Loucy (cell line): Measurements from ENCODE around the gene DYNC2H1.
A peak's percentile ranks its signal among the peaks of the same experiment; 100 is the strongest.

Experiments used
- H2AFZ ChIP-seq: fragments of 200-600 bp; sonication (generic); 2 replicates; pipeline ENCODE4 v1.6.0; 2016; ENCODE audit warnings: antibody characterized with exemption, mild to moderate bottlenecking, low read length, moderate library complexity
- H3F3A ChIP-seq: fragments of 200-600 bp; 2 replicates; pipeline ENCODE4 v1.6.0; 2016; ENCODE audit warnings: antibody characterized with exemption, low read depth, mild to moderate bottlenecking
- H3K27me3 ChIP-seq: fragments of 200-600 bp; sonication (generic); 2 replicates; pipeline ENCODE4 v1.6.1; 2014; ENCODE audit warnings: low read length, mild to moderate bottlenecking; ENCODE audit not compliant: insufficient read depth, poor library complexity, severe bottlenecking
- H3K36me3 ChIP-seq: fragments of 200-600 bp; sonication (generic); 2 replicates; pipeline ENCODE4 v1.6.1; 2016; ENCODE audit warnings: low read length; ENCODE audit not compliant: insufficient read depth
- H3K4me1 ChIP-seq: fragments of 200-600 bp; sonication (generic); 2 replicates; pipeline ENCODE4 v1.5.1; 2014; ENCODE audit warnings: low read length, mild to moderate bottlenecking; ENCODE audit not compliant: insufficient read depth, poor library complexity, severe bottlenecking
- H3K4me2 ChIP-seq: fragments of 200-600 bp; sonication (generic); 2 replicates; pipeline ENCODE4 v1.6.0; 2014; ENCODE audit warnings: antibody characterized with exemption, low read length, low read depth, mild to moderate bottlenecking; ENCODE audit not compliant: poor library complexity, severe bottlenecking
- H3K4me3 ChIP-seq: fragments of 200-600 bp; sonication (generic); 2 replicates; pipeline ENCODE4 v1.5.1; 2014; ENCODE audit warnings: low read length, mild to moderate bottlenecking, mixed read lengths; ENCODE audit not compliant: poor library complexity, severe bottlenecking
- H3K79me2 ChIP-seq: fragments of 200-600 bp; sonication (generic); 2 replicates; pipeline ENCODE4 v1.6.1; 2014; ENCODE audit warnings: low read length; ENCODE audit not compliant: insufficient read depth
- H3K9ac ChIP-seq: fragments of 200-600 bp; sonication (generic); 2 replicates; pipeline ENCODE4 v1.6.0; 2014; ENCODE audit warnings: mild to moderate bottlenecking, low read depth, low read length, moderate library complexity; ENCODE audit not compliant: poor library complexity, severe bottlenecking
- H3K9me2 ChIP-seq: fragments of 200-600 bp; sonication (generic); replicated peaks from 2 replicates; pipeline ENCODE4 v1.6.1; 2016; ENCODE audit warnings: low read depth, low read length, mixed read lengths
- H3K9me3 ChIP-seq: fragments of 200-600 bp; sonication (generic); 2 replicates; pipeline ENCODE4 v1.6.1; 2014; ENCODE audit warnings: mild to moderate bottlenecking, antibody characterized with exemption, low read length, low read depth; ENCODE audit not compliant: insufficient read depth
- H4K20me1 ChIP-seq: fragments of 200-600 bp; sonication (generic); 2 replicates; pipeline ENCODE4 v1.6.0; 2014; ENCODE audit warnings: antibody characterized with exemption, low read length, mild to moderate bottlenecking; ENCODE audit not compliant: insufficient read depth, poor library complexity, severe bottlenecking
- EZH2phosphoT487 ChIP-seq: fragments of 200-600 bp; IDR thresholded peaks from 2 replicates; pipeline ENCODE4 v1.6.1; 2018; ENCODE audit warnings: antibody characterized with exemption, mild to moderate bottlenecking, moderate library complexity, borderline replicate concordance
- TF ChIP-seq, protein P1 (sequence below): fragments of 200-600 bp; sonication (generic); conservative IDR thresholded peaks from 2 replicates; pipeline ENCODE4 v1.5.1; 2014; ENCODE audit warnings: mild to moderate bottlenecking, antibody characterized with exemption, low read length

DYNC2H1 gene

DNA sequence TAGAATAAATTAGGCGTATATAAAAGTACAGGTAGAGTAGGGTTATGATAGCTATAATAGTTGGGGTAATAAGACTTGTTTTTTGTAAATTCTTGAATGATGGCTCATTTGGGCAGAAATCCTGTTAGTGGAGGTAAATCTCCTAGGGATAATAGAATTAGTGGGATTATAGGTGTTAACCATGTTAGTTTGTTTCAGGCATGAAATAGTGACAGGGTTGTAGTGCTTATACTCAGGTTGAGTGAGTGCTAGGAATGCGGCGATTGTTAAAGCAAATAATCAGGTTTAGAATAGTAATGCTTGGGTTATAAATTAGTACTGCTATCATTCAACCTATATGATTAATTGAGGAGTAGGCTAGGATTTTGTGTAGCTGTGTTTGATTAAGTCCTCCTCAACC, 297.1 kb downstream of the DYNC2H1 start:
- Histone ChIP-seq H3K4me2 (no peak overlapping the region), H2AFZ (no peak overlapping the region), H3K27me3 (no peaks in the 10 kb centered on the region), H3K79me2 (no peaks in the 10 kb centered on the region), H3K9ac (no peak overlapping the region), H3K4me3 (no peak overlapping the region), H3K9me2 (no peaks in the 10 kb centered on the region), H3K4me1 (no peaks in the 10 kb centered on the region), H3K9me3 (no peaks in the 10 kb centered on the region), H3K36me3 (no peaks in the 10 kb centered on the region), H3F3A (no peaks in the 10 kb centered on the region), H4K20me1 (no peaks in the 10 kb centered on the region)
- TF ChIP-seq EZH2phosphoT487, result no peak
- TF ChIP-seq, protein P1, sequence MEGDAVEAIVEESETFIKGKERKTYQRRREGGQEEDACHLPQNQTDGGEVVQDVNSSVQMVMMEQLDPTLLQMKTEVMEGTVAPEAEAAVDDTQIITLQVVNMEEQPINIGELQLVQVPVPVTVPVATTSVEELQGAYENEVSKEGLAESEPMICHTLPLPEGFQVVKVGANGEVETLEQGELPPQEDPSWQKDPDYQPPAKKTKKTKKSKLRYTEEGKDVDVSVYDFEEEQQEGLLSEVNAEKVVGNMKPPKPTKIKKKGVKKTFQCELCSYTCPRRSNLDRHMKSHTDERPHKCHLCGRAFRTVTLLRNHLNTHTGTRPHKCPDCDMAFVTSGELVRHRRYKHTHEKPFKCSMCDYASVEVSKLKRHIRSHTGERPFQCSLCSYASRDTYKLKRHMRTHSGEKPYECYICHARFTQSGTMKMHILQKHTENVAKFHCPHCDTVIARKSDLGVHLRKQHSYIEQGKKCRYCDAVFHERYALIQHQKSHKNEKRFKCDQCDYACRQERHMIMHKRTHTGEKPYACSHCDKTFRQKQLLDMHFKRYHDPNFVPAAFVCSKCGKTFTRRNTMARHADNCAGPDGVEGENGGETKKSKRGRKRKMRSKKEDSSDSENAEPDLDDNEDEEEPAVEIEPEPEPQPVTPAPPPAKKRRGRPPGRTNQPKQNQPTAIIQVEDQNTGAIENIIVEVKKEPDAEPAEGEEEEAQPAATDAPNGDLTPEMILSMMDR, result no peak

DNA sequence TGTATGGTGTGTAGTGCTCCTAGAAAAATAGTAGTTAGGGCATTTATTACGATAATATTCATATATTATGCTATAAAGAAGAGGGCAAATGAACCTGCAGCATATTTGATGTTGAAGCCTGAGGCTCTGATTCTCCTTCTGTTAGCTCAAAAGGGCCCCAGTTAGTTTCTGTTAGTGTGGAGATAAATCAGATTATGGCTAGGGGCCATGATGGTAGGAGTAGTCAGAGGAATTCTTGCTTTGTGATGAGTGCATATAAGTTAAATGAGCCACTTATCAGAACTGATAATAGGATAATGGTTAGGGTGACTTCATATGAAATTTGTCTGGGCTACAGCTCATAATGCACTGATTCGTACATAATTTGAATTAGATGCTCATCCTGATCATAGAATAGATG, 298.4 kb downstream of the DYNC2H1 start:
- TF ChIP-seq, protein P1, result no peak
- TF ChIP-seq EZH2phosphoT487, result no peak
- Histone ChIP-seq H3K4me3 (no peak overlapping the region), H4K20me1 (no peaks in the 10 kb centered on the region), H3K4me1 (peaks cover under 1% of the 10 kb centered on the region), H3F3A (no peaks in the 10 kb centered on the region), H3K27me3 (no peaks in the 10 kb centered on the region), H3K4me2 (no peak overlapping the region), H3K9me2 (no peaks in the 10 kb centered on the region), H3K36me3 (no peaks in the 10 kb centered on the region), H3K79me2 (no peaks in the 10 kb centered on the region), H3K9me3 (no peaks in the 10 kb centered on the region), H2AFZ (no peak overlapping the region), H3K9ac (no peak overlapping the region)

DNA sequence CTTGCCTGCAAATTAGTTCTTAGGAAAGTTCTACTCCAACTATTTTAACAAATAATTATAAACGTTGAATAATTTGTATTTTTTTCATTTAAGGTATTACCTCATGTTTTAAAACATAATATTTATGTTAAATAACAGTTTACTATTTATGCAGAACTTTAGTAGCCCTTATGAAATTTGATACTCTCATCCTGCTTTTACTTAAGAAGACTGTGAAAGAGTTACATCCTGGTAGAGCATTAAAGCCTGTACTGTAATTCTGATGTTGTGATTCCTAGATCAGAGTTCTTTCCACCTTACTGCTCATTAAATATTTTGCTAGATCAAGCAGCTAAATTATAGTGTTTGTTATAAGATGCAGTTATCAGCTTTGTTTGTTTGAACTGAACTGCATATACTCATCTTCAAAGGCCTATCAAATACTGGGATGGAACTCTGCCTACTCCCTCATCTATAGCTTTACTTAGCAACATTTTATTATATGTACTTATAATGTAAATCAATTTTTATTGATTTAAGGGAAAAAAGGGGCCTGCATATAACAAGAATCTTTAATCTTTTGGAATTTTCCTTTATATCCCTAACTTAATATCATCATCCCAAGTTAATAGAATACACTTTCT, 304.2 kb downstream of the DYNC2H1 start:
- peak overlapping the region; percentile 27 for H3K4me2 ChIP-seq
- TF ChIP-seq, protein P1, result no peak
- no peak for TF ChIP-seq EZH2phosphoT487
- no peaks in the 10 kb centered on the region for H3K79me2 ChIP-seq
- H3K36me3 ChIP-seq, result no peaks in the 10 kb centered on the region
- no peaks in the 10 kb centered on the region for H3K9me3 ChIP-seq
- no peaks in the 10 kb centered on the region for H4K20me1 ChIP-seq
- H3K9me2 ChIP-seq, result no peaks in the 10 kb centered on the region
- H3K9ac ChIP-seq, result no peak overlapping the region
- H3K4me3 ChIP-seq, result peak overlapping the region; percentile 43
- no peaks in the 10 kb centered on the region for H3K27me3 ChIP-seq
- peaks cover 19% of the 10 kb centered on the region for H3K4me1 ChIP-seq
- H2AFZ ChIP-seq, result no peak overlapping the region; the same call in 1 of the 2 replicates
- H3F3A ChIP-seq, result no peaks in the 10 kb centered on the region
